CD4-positive, alpha-beta T cell treated with Interferon gamma for 1 hour (primary cell): ENCODE data around the gene ZBED6.
"Not testable (repeated sequence)": the region's sequence is repeated elsewhere in the genome, so short reads cannot be mapped to it uniquely, and the experiment has no call there.

ENCODE experiments used
- DNase-seq: peaks from one replicate; pipeline ENCODE4 v3.0.0-alpha.2; 2020

ZBED6 gene

GRCh38 chr1:203795441-203796235 is at the start of gene ZBED6, which contains the start of gene ZC3H11A:
TSS of gene ZBED6 (plus strand) at chr1:203795623. CDS start at chr1:203797523, 1,900 bp downstream.
TSS of gene ZC3H11A (plus strand) at chr1:203795623. CDS start at chr1:203817071, 21,448 bp downstream.
- peak; percentile 99 for DNase-seq

GRCh38 chr1:203746281-203746680 is 49.1 kb upstream of the ZBED6 start:
- no peak for DNase-seq

- DNase-seq = no peak
These were observed 44.4 kb upstream of the ZBED6 start for GRCh38 chr1:203751051-203751450.

- not testable (repeated sequence) for DNase-seq
These were observed 43.6 kb upstream of the ZBED6 start for GRCh38 chr1:203751618-203752361.

GRCh38 chr1:203754455-203754864 is 41.0 kb upstream of the ZBED6 start:
- DNase-seq = peak; percentile 22

- DNase-seq = no peak
These were observed 39.4 kb upstream of the ZBED6 start for GRCh38 chr1:203756036-203756435.

GRCh38 chr1:203758749-203759148 is 36.7 kb upstream of the ZBED6 start:
- DNase-seq = not testable (repeated sequence)

- no peak for DNase-seq
These were observed 34.9 kb upstream of the ZBED6 start for GRCh38 chr1:203760506-203760905.

- DNase-seq = not testable (repeated sequence)
These were observed 33.5 kb upstream of the ZBED6 start for GRCh38 chr1:203761958-203762357.

- DNase-seq = no peak
These were observed 31.9 kb upstream of the ZBED6 start for GRCh38 chr1:203763505-203763904.

GRCh38 chr1:203764105-203765028 is 31.1 kb upstream of the ZBED6 start:
- no peak for DNase-seq

GRCh38 chr1:203765029-203765837 is 30.2 kb upstream of the ZBED6 start, which contains the start of gene LAX1:
TSS of gene LAX1 (plus strand) at chr1:203765183. CDS start at chr1:203765566, 383 bp downstream.
- DNase-seq = peak; percentile 65

GRCh38 chr1:203768256-203768655 is 27.2 kb upstream of the ZBED6 start:
- no peak for DNase-seq

- peak; percentile 80 for DNase-seq
These were observed 25.7 kb upstream of the ZBED6 start for GRCh38 chr1:203769505-203770343.

- no peak for DNase-seq
These were observed 23.5 kb upstream of the ZBED6 start for GRCh38 chr1:203771901-203772301.

- DNase-seq = no peak
These were observed 22.6 kb upstream of the ZBED6 start for GRCh38 chr1:203772836-203773235.

- no peak for DNase-seq
These were observed 18.8 kb upstream of the ZBED6 start for GRCh38 chr1:203776636-203777035.

GRCh38 chr1:203777596-203777995 is 17.8 kb upstream of the ZBED6 start:
- DNase-seq = no peak

GRCh38 chr1:203778146-203778545 is 17.3 kb upstream of the ZBED6 start:
- no peak for DNase-seq

- DNase-seq = no peak
These were observed 16.6 kb upstream of the ZBED6 start for GRCh38 chr1:203778789-203779188.

GRCh38 chr1:203781962-203782361 is 13.5 kb upstream of the ZBED6 start:
- no peak for DNase-seq
